HG03045 (cell line): ENCODE results near the gene ZNF549.

Experiments
- ATAC-seq: cut with Tn5 transposase; IDR thresholded peaks from one replicate; pipeline ENCODE4 v1.9.1; 2021; ENCODE audit warnings: mild to moderate bottlenecking, moderate library complexity; ENCODE audit not compliant: unreplicated experiment

Gene ZNF549

DNA sequence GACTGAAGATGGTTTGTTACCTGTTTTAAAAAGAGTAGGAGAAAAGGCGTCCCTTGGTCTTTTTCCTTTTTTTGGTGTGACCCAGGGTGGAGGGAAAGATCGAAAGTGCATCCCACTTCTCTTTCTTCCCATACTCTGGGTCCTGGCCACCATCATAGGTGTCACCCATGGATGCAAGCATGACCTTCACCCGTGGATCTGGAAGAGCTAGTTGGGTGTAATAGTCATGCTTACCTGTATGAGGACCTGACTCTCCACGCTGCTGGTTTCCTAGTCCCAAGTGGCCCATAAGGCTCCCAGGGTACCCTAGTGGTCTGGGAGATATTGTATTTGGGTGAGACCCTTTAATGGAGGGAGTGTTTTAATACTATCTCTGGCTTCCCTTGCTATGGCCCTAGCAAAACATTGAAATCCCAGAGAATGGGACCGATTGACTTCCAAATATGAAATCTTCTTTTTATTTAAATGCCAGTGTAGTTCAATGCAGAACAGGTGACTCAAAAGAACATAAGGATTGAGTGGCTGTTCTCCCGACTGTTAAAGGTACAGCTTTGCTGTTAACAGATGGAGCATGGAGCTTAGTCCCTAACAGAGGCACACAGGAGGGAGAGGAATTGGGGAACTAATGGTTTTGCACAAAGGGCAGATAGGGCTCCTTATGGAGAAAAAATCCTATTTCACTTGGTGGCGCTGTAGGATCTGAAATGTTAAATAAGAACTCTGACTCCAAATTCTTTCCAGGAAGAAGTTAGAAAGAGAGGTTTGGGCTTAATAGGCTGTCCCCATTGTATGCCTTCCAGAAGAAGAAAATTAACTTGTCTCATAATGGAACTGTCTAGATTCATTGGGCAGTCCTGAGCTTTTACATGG lies 39.5 kb downstream of the ZNF549 start:
- ATAC-seq, result no peak

DNA sequence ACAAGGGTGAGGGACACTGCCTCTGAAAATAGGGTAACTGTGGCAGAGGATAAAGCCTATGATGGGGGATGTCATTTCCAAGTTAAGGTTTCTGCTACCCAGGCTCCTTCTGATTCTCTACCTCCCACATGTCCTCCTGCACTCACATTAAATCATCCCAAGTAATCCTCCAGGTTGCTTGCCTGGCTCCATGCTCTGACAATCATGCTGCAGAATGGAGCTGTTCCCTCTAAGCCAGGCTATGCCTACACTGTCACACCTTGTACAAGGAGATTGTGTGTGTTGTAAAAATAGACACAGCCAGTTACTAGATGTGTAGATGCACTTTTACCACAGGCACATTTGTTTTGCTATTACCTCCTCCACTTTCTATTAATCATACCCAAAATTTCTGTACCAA lies 43.6 kb downstream of the ZNF549 start:
- ATAC-seq, result no peak

DNA sequence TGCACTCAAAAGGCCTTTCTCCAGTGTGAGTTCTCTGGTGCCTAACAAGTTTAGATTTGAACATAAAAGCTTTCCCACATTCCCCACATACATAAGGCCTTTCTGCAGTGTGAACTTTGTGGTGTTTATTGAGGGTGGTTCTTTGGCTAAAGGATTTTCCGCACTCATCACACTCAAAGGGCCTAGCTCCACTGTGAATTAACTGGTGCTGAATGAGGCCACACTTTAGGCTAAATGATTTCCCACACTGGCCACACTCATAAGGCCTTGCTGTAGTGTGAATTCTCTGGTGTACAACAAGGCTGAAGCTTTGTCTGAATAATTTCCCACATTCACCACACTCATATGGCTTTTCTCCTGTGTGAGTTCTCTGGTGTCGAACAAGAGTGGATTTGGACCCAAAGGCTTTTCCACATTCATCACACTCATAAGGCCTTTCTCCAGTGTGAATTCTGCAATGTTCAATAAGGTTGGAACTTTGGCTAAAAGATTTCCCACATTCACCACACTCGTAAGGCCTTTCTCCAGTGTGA lies 45.3 kb downstream of the ZNF549 start:
- no peak for ATAC-seq

DNA sequence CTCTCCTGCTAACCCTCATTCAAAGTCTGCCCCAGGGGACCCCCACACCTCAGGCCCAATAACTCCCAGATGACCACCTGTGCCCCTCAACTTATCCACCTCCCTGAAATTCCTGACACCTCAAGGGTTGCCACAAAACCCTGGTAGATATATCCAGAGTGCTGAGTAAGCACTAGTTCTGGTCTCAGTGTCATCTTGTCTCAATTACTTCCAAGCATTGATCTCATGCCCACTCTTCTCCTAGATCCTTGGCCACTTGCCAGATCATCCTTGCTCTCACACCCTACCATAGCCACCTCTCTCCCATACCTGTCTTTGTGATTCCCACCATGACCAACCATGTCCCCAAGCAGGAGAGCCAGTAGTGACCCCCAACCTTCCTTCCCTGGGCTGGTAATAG lies 49.5 kb downstream of the ZNF549 start:
- no peak for ATAC-seq

DNA sequence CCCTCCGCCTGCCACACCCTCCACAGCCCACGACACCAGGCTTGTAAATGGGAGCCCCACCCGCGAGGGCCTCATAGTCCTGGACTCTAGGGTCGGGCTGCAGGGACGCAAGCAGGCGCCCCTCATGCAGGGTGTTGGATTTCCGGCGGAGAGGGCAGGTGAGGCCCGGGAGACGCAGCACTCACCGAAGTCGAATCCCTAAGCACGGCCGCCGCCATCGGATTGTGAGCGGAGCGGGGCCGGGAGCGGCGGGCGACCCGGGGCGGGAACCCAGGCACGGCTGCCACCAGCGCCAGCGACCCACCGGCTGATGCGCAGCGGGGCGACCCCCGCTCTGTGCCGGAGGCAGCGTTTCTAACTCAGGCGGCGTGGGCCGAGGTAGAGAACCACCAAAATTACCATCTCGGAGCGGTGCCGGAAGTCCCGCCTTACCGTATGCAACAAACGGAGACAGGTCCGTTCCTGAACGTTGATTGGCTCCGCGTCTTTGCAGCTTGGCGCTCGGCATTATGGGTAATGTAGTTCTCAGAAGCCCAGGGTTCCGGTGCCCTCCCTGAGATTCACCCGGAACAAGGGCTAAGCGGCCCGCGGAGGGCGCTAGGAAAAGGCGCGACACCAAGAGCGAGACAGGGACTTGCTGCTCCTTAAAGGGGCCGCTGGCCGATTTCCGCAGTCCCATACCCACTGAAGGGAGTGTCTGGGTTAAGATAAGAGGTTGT lies 51.5 kb downstream of the ZNF549 start, which contains the start of gene ZNF416:
TSS of gene ZNF416 (minus strand) at position 425 of the 719 bp plus-strand sequence. CDS start at position 218, 207 bp downstream.
- ATAC-seq, result peak; percentile 84

DNA sequence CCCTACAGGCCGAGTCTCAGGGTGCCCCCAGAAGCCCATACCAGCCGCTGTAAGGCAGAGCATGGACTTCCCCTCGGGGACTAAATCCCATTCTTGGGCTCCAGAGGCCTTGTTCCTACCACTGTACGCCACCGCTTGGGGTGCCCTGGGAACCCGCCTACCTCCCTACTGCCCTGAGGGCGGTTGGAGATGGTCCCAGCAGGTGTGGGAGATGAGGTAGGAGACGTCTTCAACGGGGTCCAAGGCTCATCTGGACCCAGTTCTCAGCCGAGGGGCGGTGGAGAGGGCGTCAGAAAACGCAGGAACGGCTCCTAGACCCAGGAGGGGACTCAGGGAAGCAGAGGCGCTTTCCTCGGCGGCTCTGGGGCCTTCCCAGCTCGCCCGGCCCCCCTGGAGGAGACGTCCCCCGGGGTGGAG lies 56.0 kb downstream of the ZNF549 start:
- no peak for ATAC-seq

DNA sequence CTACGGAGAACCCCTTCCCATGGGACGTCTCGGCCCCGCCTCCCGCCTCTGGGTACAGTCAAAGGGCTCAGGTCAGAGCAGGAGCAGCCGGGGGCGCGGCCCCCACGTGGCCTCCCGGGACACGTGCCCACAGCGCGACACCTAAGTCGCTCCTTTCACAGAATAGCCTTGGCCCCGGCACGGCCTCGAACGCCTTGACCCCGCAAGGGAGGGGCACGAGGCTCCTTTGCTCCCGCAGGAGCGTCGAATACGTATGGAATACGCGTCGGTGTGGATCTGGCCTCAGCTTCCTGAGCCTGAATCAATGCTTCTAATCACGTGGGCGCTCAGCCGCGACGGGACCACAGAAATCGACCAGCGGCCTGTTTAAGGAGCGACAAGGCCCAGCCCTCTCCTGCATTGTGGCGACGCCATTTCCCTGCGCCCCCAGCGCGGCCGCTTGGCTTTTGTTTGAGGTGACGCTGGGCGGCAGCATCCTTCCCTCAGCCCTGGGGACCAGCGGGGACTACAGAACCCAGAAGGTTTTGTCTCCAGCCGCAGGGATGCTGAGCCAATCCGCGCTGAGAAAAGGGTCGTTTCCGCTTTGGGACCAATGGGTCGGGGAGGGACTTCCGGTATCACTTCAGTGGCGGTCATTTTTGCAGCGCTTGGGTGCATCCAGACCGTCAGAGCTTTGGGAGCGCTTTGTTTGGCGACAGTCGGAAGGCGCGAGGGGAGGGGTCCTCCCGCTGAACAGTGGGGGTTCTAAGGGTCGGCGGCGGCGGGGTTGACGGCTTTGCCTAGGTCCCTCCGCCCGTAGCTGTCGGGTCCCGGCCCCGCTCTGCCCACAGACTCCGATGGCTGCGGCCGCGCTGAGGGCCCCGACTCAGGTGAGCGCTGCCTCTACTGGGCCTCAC lies 56.6 kb downstream of the ZNF549 start, which contains the start of gene ZIK1:
TSS of gene ZIK1 (plus strand) at position 625 of the 896 bp plus-strand sequence. CDS start at position 837, 212 bp downstream.
- peak; percentile 84 for ATAC-seq

DNA sequence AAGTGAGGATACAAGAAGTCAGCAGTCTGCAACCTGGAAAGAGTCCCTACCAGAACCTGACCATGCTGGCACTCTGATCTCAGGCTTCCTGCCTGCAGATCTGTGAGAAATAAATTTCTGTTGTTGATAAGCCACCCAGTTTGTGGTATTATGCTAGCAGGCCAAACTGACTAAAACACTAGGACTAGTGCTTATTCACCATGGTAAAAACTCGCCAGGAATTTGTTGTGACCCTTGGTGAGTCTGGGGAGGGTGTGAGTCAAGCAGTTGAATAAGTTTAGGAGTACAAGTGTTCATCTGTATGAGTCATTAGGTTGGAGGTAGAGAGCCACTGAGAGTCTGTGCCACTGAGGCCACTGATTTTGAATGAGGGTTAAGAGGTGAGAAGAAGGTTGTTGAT lies 60.4 kb downstream of the ZNF549 start:
- ATAC-seq, result no peak

DNA sequence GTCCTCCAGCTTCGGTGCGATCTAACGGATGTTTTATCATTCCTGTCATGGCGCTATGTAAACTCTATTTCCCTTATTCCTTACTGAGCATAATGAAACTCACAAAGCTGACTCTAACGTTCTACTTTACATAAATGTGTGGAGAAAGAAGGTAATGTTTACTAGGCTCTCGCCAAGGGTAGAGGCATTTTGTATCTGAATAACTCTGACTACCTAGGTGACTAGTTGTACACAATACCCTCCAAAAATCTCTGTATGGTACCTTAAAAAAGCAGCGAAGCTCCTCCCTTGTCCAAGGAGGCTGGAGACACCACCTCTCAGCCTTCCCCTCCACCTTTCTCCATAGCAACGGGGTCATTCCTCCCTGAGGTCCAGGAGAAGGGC lies 72.2 kb downstream of the ZNF549 start:
- ATAC-seq, result no peak

DNA sequence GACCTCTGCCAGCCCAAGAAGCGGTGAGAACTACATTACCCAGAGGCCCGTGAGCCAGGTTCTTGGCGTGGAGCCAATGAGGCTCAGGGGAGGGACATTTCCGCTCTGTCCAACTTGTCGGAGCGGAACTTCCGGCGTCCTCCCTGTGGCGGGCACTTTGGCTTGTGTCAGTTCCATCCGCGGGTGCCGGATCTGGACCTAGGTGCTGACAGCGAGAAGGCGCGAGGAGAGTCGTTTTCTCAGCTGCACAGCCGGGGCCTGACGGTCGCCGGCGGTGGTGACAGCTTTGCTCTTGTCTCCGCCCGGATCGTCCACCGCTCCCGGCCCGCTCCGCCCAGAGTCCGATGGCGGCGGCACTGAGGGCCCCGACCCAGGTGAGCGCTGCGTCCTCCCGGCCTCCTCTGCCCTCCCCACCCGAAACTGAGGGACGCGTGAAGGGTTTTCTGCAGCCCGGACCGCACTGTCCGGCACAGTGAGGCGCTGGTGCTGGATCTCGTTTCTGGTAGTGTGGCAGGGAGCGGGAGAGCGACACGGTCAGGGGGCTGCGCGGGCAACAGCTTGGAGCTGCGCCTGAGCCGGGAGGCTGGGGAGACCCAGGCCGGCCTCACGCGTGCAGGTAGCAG lies 72.7 kb downstream of the ZNF549 start, which contains the start of gene ZNF530:
TSS of gene ZNF530 (plus strand) at position 125 of the 623 bp plus-strand sequence. CDS start 4,461 bp downstream, outside the sequence.
- peak; percentile 72 for ATAC-seq

DNA sequence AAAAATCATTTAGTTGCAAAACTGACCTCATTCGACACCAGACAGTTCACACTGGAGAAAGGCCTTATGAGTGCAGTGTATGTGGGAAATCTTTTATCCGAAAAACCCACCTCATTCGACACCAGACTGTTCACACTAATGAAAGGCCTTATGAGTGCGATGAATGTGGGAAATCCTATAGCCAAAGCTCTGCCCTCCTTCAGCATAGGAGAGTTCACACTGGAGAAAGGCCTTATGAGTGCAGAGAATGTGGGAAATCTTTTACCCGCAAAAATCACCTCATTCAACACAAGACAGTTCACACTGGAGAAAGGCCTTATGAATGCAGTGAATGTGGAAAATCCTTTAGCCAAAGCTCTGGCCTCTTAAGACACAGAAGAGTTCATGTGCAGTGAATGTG lies 79.8 kb downstream of the ZNF549 start:
- no peak for ATAC-seq
